Smooth muscle cell (in vitro differentiated cells): Measurements from ENCODE around the gene GJC1. TPM values are rescaled to one million over a fixed set of nuclear protein-coding genes. Genes with fewer than 3 reads are reported as not detected.

Experiments
- DNase-seq: peaks from one replicate; lab custom pipeline; 2025; ENCODE audit not compliant: unreplicated experiment; lab: John Stamatoyannopoulos, UW
- H2AFZ ChIP-seq: fragments of 200-600 bp; sonication (generic); 2 replicates; pipeline ENCODE4 v1.6.0; 2016; ENCODE audit warnings: antibody characterized with exemption, low read depth, mild to moderate bottlenecking
- H3F3A ChIP-seq: fragments of 200-600 bp; sonication (generic); 2 replicates; pipeline ENCODE4 v1.6.0; 2017; ENCODE audit warnings: antibody characterized with exemption, low read depth
- H3K27ac ChIP-seq: fragments of 200-600 bp; sonication (generic); 2 replicates; pipeline ENCODE4 v1.5.1; 2016; ENCODE audit warnings: low read depth, mild to moderate bottlenecking
- H3K27me3 ChIP-seq: fragments of 200-600 bp; sonication (generic); 2 replicates; pipeline ENCODE4 v1.6.1; 2016; ENCODE audit warnings: low read depth, mild to moderate bottlenecking
- H3K36me3 ChIP-seq: fragments of 200-600 bp; sonication (generic); 2 replicates; pipeline ENCODE4 v1.5.1; 2016; ENCODE audit warnings: low read depth
- H3K4me1 ChIP-seq: fragments of 200-600 bp; sonication (generic); 2 replicates; pipeline ENCODE4 v1.5.1; 2016; ENCODE audit warnings: low read depth
- H3K4me2 ChIP-seq: fragments of 200-600 bp; sonication (generic); 2 replicates; pipeline ENCODE4 v1.6.0; 2016; ENCODE audit warnings: mild to moderate bottlenecking
- H3K4me3 ChIP-seq: fragments of 200-600 bp; sonication (generic); 2 replicates; pipeline ENCODE4 v1.5.1; 2016; ENCODE audit warnings: mild to moderate bottlenecking
- H3K79me2 ChIP-seq: fragments of 200-600 bp; sonication (generic); 2 replicates; pipeline ENCODE4 v1.6.0; 2016; ENCODE audit warnings: low read depth, mild to moderate bottlenecking
- H3K9ac ChIP-seq: fragments of 200-600 bp; sonication (generic); 2 replicates; pipeline ENCODE4 v1.6.0; 2016; ENCODE audit warnings: low read depth
- H3K9me3 ChIP-seq: fragments of 200-600 bp; sonication (generic); replicated peaks from 2 replicates; pipeline ENCODE4 v1.5.1; 2016; ENCODE audit warnings: low read depth
- H4K20me1 ChIP-seq: fragments of 200-600 bp; sonication (generic); 2 replicates; pipeline ENCODE4 v1.6.0; 2016; ENCODE audit warnings: low read depth
- CTCF ChIP-seq: fragments of 200-600 bp; sonication (generic); IDR thresholded peaks from 2 replicates; pipeline ENCODE4 v1.5.1; 2017; ENCODE audit warnings: borderline replicate concordance, mild to moderate bottlenecking, antibody characterized with exemption; ENCODE audit not compliant: insufficient read depth, poor library complexity, severe bottlenecking
- WGBS: methylation state at CpG from one replicate; pipeline ENCODE4 v1.1.7; 2016; ENCODE audit warnings: low lambda C conversion rate; 5-methylcytosine and 5-hydroxymethylcytosine counted together
- polyA plus RNA-seq: library from polyadenylated mRNA; unstranded; fragments of >200 nt; fragmentation: Nextera tagmentation; extraction: Ambion mirVana; gene quantifications from 2 replicates; pipeline ENCODE4 v1.2.1, GENCODE V29; 2016
- total RNA-seq: library from RNA; depleted of rRNA; stranded (reverse); fragments of >200 nt; gene quantifications from 2 replicates; pipeline ENCODE4 v1.2.3, GENCODE V29; 2014

The GJC1 gene
- total and polyA plus RNA-seq, 2 experiments from 2014 or later: 8.0 to 16.1 TPM

GRCh38 chr17:44848257-44848795 is 18.2 kb upstream of the GJC1 start:
- no peak for DNase-seq
- no peak for TF ChIP-seq CTCF
- H2AFZ ChIP-seq: no peak overlapping the region

GRCh38 chr17:44847586-44847985 is 17.5 kb upstream of the GJC1 start, which contains the start of gene HIGD1B:
Gene HIGD1B (plus strand): TSS chr17:44847883. CDS start chr17:44848153, 270 bp downstream.
- Histone ChIP-seq H3K9me3 (no peaks in the 10 kb centered on the region), H3K4me2 (no peak within 1 kb of the TSS), H3K9ac (no peak within 1 kb of the TSS), H3K4me3 (no peak within 1 kb of the TSS), H3K79me2 (no peaks in the 10 kb centered on the region), H3K36me3 (no peaks in the 10 kb centered on the region), H4K20me1 (no peaks in the 10 kb centered on the region), H3K27me3 (no peaks in the 10 kb centered on the region), H2AFZ (no peak within 1 kb of the TSS), H3F3A (no peaks in the 10 kb centered on the region), H3K4me1 (peaks cover 10% of the 10 kb centered on the region), H3K27ac (no peak within 1 kb of the TSS)
- DNase-seq: no peak
- TF ChIP-seq CTCF: no peak
- 90% methylated on average over 2 of the region's 2 CpGs for WGBS

More at GRCh38 chr17:44848257-44848795, 18.2 kb upstream of the GJC1 start:
- no peaks in the 10 kb centered on the region for H3K36me3 ChIP-seq
- peaks cover 3% of the 10 kb centered on the region for H3K4me1 ChIP-seq
- H3F3A ChIP-seq: no peaks in the 10 kb centered on the region
- no peak overlapping the region for H3K4me3 ChIP-seq
- no peak overlapping the region for H3K4me2 ChIP-seq
- no peaks in the 10 kb centered on the region for H3K9me3 ChIP-seq
- H3K9ac ChIP-seq: no peak overlapping the region
- H3K79me2 ChIP-seq: no peaks in the 10 kb centered on the region
- WGBS: 78% methylated on average over 6 of the region's 6 CpGs
- no peak overlapping the region for H3K27ac ChIP-seq
- no peaks in the 10 kb centered on the region for H4K20me1 ChIP-seq
- no peaks in the 10 kb centered on the region for H3K27me3 ChIP-seq

GRCh38 chr17:44846206-44846605 is 16.1 kb upstream of the GJC1 start:
- Histone ChIP-seq H3K4me2 (no peak overlapping the region), H3K36me3 (no peaks in the 10 kb centered on the region), H3K4me1 (peaks cover 13% of the 10 kb centered on the region), H3K27me3 (no peaks in the 10 kb centered on the region), H3K27ac (no peak overlapping the region), H3F3A (no peaks in the 10 kb centered on the region), H3K9me3 (no peaks in the 10 kb centered on the region), H3K79me2 (no peaks in the 10 kb centered on the region), H3K4me3 (no peak overlapping the region), H2AFZ (no peak overlapping the region), H3K9ac (no peak overlapping the region), H4K20me1 (no peaks in the 10 kb centered on the region)
- DNase-seq: no peak
- whole genome bisulfite sequencing: 91% methylated on average over 8 of the region's 8 CpGs
- TF ChIP-seq CTCF: no peak

GRCh38 chr17:44844390-44844830 is 14.3 kb upstream of the GJC1 start:
- Histone ChIP-seq H3K79me2 (no peaks in the 10 kb centered on the region), H3K27me3 (no peaks in the 10 kb centered on the region), H3K4me2 (no peak overlapping the region), H2AFZ (no peak overlapping the region), H4K20me1 (no peaks in the 10 kb centered on the region), H3K4me1 (peaks cover 13% of the 10 kb centered on the region), H3K9ac (no peak overlapping the region), H3K36me3 (no peaks in the 10 kb centered on the region), H3K9me3 (no peaks in the 10 kb centered on the region), H3K4me3 (no peak overlapping the region), H3K27ac (no peak overlapping the region), H3F3A (no peaks in the 10 kb centered on the region)
- no peak for TF ChIP-seq CTCF
- 42% methylated on average over 1 of the region's 1 CpG for WGBS
- DNase-seq: no peak
